Measurements from ENCODE around the gene WDR93.

GRCh38 chr15:89666858-89667705 lies 23.5 kb upstream of the WDR93 start:
- TF ChIP-seq ESRRG (CRISPR knock-in tag; IDR thresholded peaks at IDR 0.05) (no peak), OSR1 (CRISPR knock-in tag; IDR thresholded peaks at IDR 0.05) (no peak), CREB5 (CRISPR knock-in tag; IDR thresholded peaks at IDR 0.05; ENCODE audit: low read depth) (no peak), ZNF565 (CRISPR knock-in tag; conservative IDR thresholded peaks at IDR 0.05; ENCODE audit: low read depth) (no peak)
- TF ChIP-seq, protein P1, sequence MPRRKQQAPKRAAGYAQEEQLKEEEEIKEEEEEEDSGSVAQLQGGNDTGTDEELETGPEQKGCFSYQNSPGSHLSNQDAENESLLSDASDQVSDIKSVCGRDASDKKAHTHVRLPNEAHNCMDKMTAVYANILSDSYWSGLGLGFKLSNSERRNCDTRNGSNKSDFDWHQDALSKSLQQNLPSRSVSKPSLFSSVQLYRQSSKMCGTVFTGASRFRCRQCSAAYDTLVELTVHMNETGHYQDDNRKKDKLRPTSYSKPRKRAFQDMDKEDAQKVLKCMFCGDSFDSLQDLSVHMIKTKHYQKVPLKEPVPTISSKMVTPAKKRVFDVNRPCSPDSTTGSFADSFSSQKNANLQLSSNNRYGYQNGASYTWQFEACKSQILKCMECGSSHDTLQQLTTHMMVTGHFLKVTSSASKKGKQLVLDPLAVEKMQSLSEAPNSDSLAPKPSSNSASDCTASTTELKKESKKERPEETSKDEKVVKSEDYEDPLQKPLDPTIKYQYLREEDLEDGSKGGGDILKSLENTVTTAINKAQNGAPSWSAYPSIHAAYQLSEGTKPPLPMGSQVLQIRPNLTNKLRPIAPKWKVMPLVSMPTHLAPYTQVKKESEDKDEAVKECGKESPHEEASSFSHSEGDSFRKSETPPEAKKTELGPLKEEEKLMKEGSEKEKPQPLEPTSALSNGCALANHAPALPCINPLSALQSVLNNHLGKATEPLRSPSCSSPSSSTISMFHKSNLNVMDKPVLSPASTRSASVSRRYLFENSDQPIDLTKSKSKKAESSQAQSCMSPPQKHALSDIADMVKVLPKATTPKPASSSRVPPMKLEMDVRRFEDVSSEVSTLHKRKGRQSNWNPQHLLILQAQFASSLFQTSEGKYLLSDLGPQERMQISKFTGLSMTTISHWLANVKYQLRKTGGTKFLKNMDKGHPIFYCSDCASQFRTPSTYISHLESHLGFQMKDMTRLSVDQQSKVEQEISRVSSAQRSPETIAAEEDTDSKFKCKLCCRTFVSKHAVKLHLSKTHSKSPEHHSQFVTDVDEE (CRISPR knock-in tag; IDR thresholded peaks at IDR 0.05) = no peak

All from SK-N-SH treated with all-trans-retinoic acid at 6 μM for 48 hours (cell line).